IMR-90 (cell line): ENCODE measurements around the gene TBPL1. TPM values are rescaled to one million over a fixed set of nuclear protein-coding genes. Genes with fewer than 3 reads are reported as not detected.
A peak's percentile ranks its signal among the peaks of the same experiment; 100 is the strongest.

ENCODE experiments used
- ATAC-seq: fragments of 200-7000 bp; cut with Tn5 transposase; 2 replicates; pipeline ENCODE4 v1.9.1; 2020; ENCODE audit warnings: low read depth, mild to moderate bottlenecking, moderate library complexity
- BruUV-seq: library from RNA; stranded (reverse); fragments of 400-500 nt; replicated peaks from 2 replicates; lab custom pipeline; 2021; lab: Mats Ljungman, UMichigan
- CTCF ChIA-PET: fragments of 300-600 bp; formaldehyde crosslinking; extraction: SDS; loops from one replicate; lab custom pipeline; 2021; ENCODE audit warnings: antibody characterized with exemption; lab: Yijun Ruan, JAX
- POLR2A ChIA-PET: fragments of 300-600 bp; sonication (Branson Sonifier 250); formaldehyde crosslinking; loops from one replicate; lab custom pipeline; 2022; ENCODE audit warnings: antibody characterized with exemption; ENCODE audit not compliant: unreplicated experiment; lab: Charles Lee
- DNase-seq: peaks from one replicate; pipeline ENCODE4 v3.0.0; 2013
- H2AFZ ChIP-seq: replicated peaks from 2 replicates; pipeline ENCODE3; 2013; ENCODE audit warnings: low read length, mild to moderate bottlenecking; ENCODE audit not compliant: poor library complexity
- H2AK5ac ChIP-seq: 2 replicates; pipeline ENCODE4 v1.6.1; 2013; ENCODE audit warnings: low read depth, low read length, inconsistent platforms
- H2AK9ac ChIP-seq: replicated peaks from 2 replicates; pipeline ENCODE3; 2013; ENCODE audit warnings: mild to moderate bottlenecking, low read depth, low read length, moderate library complexity; ENCODE audit not compliant: poor library complexity
- H2BK120ac ChIP-seq: 2 replicates; pipeline ENCODE4 v1.6.1; 2013; ENCODE audit warnings: low read depth, low read length, inconsistent platforms
- H2BK15ac ChIP-seq: 3 replicates; pipeline ENCODE4 v1.6.1; 2013; ENCODE audit warnings: low read depth, low read length, inconsistent platforms
- H2BK20ac ChIP-seq: 2 replicates; pipeline ENCODE4 v1.6.1; 2013; ENCODE audit warnings: low read depth, mild to moderate bottlenecking, inconsistent platforms, low read length, moderate library complexity
- H2BK5ac ChIP-seq: 2 replicates; pipeline ENCODE4 v1.6.1; 2013; ENCODE audit warnings: mild to moderate bottlenecking, low read depth, low read length, inconsistent platforms; ENCODE audit not compliant: poor library complexity, severe bottlenecking
- H3K14ac ChIP-seq: replicated peaks from 2 replicates; pipeline ENCODE4 v1.6.1; 2013; ENCODE audit warnings: low read depth, low read length, inconsistent platforms
- H3K18ac ChIP-seq: 2 replicates; pipeline ENCODE4 v1.6.1; 2013; ENCODE audit warnings: low read depth, low read length, control low read depth
- H3K23ac ChIP-seq: 2 replicates; pipeline ENCODE4 v1.6.1; 2013; ENCODE audit warnings: low read depth, low read length, inconsistent platforms
- H3K27ac ChIP-seq: 2 replicates; pipeline ENCODE4 v1.5.1; 2013; ENCODE audit warnings: mild to moderate bottlenecking, control low read depth, low read length; ENCODE audit not compliant: insufficient read depth
- H3K27me3 ChIP-seq: 2 replicates; pipeline ENCODE4 v1.6.1; 2013; ENCODE audit warnings: low read length; ENCODE audit not compliant: control insufficient read depth, insufficient read depth
- H3K36me3 ChIP-seq: 2 replicates; pipeline ENCODE4 v1.6.1; 2013; ENCODE audit warnings: low read length, mixed read lengths; ENCODE audit not compliant: control insufficient read depth, insufficient read depth
- H3K4ac ChIP-seq: 2 replicates; pipeline ENCODE4 v1.6.1; 2013; ENCODE audit warnings: low read depth, low read length, inconsistent platforms
- H3K4me1 ChIP-seq: 2 replicates; pipeline ENCODE4 v1.6.1; 2013; ENCODE audit warnings: low read length, mixed read lengths; ENCODE audit not compliant: control insufficient read depth, insufficient read depth
- H3K4me2 ChIP-seq: 2 replicates; pipeline ENCODE4 v1.6.1; 2013; ENCODE audit warnings: low read depth, mild to moderate bottlenecking, control low read depth, low read length, moderate library complexity
- H3K4me3 ChIP-seq: 2 replicates; pipeline ENCODE4 v1.5.1; 2013; ENCODE audit warnings: low read depth, mild to moderate bottlenecking, control low read depth, low read length, moderate library complexity; ENCODE audit not compliant: insufficient read depth
- H3K56ac ChIP-seq: 2 replicates; pipeline ENCODE4 v1.6.1; 2013; ENCODE audit warnings: low read length, inconsistent platforms; ENCODE audit not compliant: insufficient read depth; ENCODE audit errors: extremely low read depth
- H3K79me1 ChIP-seq, 2 experiments: 2 replicates each; pipeline ENCODE4 v1.6.1; 2013; ENCODE audit warnings: low read length in 2 of 2, inconsistent platforms in 1 of 2, low read depth in 1 of 2
- H3K9ac ChIP-seq: 2 replicates; pipeline ENCODE4 v1.6.1; 2013; ENCODE audit warnings: low read depth, low read length, control low read depth
- H3K9me1 ChIP-seq: 2 replicates; pipeline ENCODE4 v1.6.1; 2013; ENCODE audit warnings: low read length, inconsistent platforms; ENCODE audit not compliant: insufficient read depth
- H3K9me3 ChIP-seq: 2 replicates; pipeline ENCODE4 v1.6.1; 2013; ENCODE audit warnings: low read length; ENCODE audit not compliant: control insufficient read depth, insufficient read depth
- H4K20me1 ChIP-seq: 2 replicates; pipeline ENCODE4 v1.6.1; 2013; ENCODE audit warnings: low read length, inconsistent platforms; ENCODE audit not compliant: insufficient read depth
- H4K5ac ChIP-seq: 2 replicates; pipeline ENCODE4 v1.6.1; 2013; ENCODE audit warnings: mild to moderate bottlenecking, low read depth, low read length, control low read depth
- H4K8ac ChIP-seq, 2 experiments: 2 replicates each; pipeline ENCODE4 v1.6.1; 2013; ENCODE audit warnings: low read depth in 2 of 2, low read length in 2 of 2, control low read depth in 1 of 2, inconsistent platforms in 1 of 2
- H4K91ac ChIP-seq: 2 replicates; pipeline ENCODE4 v1.6.1; 2013; ENCODE audit warnings: low read depth, low read length, inconsistent platforms; ENCODE audit not compliant: insufficient read depth
- CEBPB ChIP-seq: IDR thresholded peaks from 2 replicates; pipeline ENCODE4 v1.6.1; 2012; ENCODE audit warnings: low read depth, low read length, improper control_type of control experiment
- NFE2L2 ChIP-seq: fragments of 150-350 bp; IDR thresholded peaks from 2 replicates; pipeline ENCODE4 v1.6.1; 2016; ENCODE audit warnings: low read depth, mild to moderate bottlenecking, low read length
- WGBS, 2 experiments: methylation state at CpG; one replicate each; pipeline versions ENCODE4 v1.1.5 to v1.1.7; 2013; ENCODE audit warnings: missing lambda C conversion rate in 2 of 2; ENCODE audit not compliant: insufficient read length in 1 of 2; ENCODE audit errors: extremely low coverage in 2 of 2; 5-methylcytosine and 5-hydroxymethylcytosine counted together
- dilution Hi-C: fragments of 300-500 bp; cut with HindIII; formaldehyde crosslinking; loops from one replicate; pipeline ENCODE4 v1.14.3; 2018; ENCODE audit warnings: low sequenced_read_pairs; ENCODE audit not compliant: unreplicated experiment
- in situ Hi-C: fragments of 300-500 bp; cut with MboI; formaldehyde crosslinking; loops from 3 replicates; pipeline ENCODE4 v1.14.3; 2019; ENCODE audit warnings: low sequenced_read_pairs, inconsistent platforms, mixed read lengths
- intact Hi-C: fragments of 100-400 bp; cut with micrococcal nuclease; formaldehyde crosslinking; loops from 2 replicates; pipeline ENCODE4 v1.10.0; 2022
- polyA plus RNA-seq, 3 experiments: library from polyadenylated mRNA; depleted of rRNA; stranded (reverse); fragments of >200 nt; gene quantifications; 2 replicates each; pipeline ENCODE4 v1.2.3, GENCODE V29; 2012; ENCODE audit warnings: low replicate concordance in 1 of 3
- total RNA-seq: library from RNA; depleted of rRNA; stranded (reverse); fragments of >200 nt; gene quantifications from 2 replicates; pipeline ENCODE4 v1.2.3, GENCODE V29; 2012

TBPL1 gene
- total and polyA plus RNA-seq, 2 of the 4 experiments (the other 2 are of a cell fraction), result 25.6 to 32.5 TPM

DNA sequence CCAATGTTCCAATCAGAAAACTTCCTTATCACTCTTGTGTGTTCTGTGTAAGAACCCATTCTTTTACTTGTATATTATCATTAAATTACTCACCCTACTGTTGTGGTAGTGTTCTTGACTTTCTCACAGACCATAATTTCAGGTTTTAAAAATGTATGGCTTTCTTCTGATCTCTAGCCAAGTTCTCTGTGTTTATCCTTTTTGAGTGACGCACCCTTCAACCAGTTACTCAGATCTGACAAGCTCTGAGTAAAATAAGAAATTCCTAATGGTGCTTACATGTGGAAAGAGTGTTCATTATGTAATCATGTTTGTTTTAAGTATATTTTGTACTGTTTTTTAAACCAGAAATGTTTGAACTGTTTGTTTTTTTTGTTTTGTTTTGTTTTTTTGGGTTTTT, 11.0 kb downstream of the TBPL1 start:
- no peak overlapping the region for H2BK20ac ChIP-seq
- no peaks in the 10 kb centered on the region; the same call in 1 of the 2 replicates for H3K9me1 ChIP-seq
- peaks cover 32% of the 10 kb centered on the region; the same call in 1 of the 2 replicates for H4K20me1 ChIP-seq
- peak; percentile 53 for ATAC-seq
- H3K4ac ChIP-seq, result no peak overlapping the region
- WGBS, 2 experiments, result no CpG with 5 or more reads among the region's 1 CpG
- no TSS peak for BruUV-seq
- in situ Hi-C loops, result no loop called here
- no peak overlapping the region for H2AFZ ChIP-seq
- H3K9ac ChIP-seq, result no peak overlapping the region
- ChIA-PET CTCF (interaction anchor here (0.8 to 2.8 kb wide), 3 partner anchors 9 to 133 kb away, joined by 4 to 8 read pairs (median 5); no protein-coding TSS in a partner anchor), POLR2A (no interaction called here)
- no peak overlapping the region for H4K5ac ChIP-seq
- no peak overlapping the region for H3K23ac ChIP-seq
- no peak overlapping the region for H2AK5ac ChIP-seq
- TF ChIP-seq NFE2L2, result no peak
- TF ChIP-seq CEBPB, result peak; percentile 25; the same call in 1 of the 2 replicates
- H3K79me1 ChIP-seq, result peaks cover 38 to 72% of the 10 kb centered on the region in 2 experiments
- no peaks in the 10 kb centered on the region for H3K27me3 ChIP-seq
- DNase-seq, result peak; percentile 97
- no peak overlapping the region for H3K4me2 ChIP-seq
- intact Hi-C loops, result no loop called here
- no peak overlapping the region for H2BK120ac ChIP-seq
- H2BK15ac ChIP-seq, result no peak overlapping the region
- H3K9me3 ChIP-seq, result no peaks in the 10 kb centered on the region
- H4K8ac ChIP-seq, result no peak overlapping the region
- H4K91ac ChIP-seq, result no peak overlapping the region
- H3K4me3 ChIP-seq, result no peak overlapping the region
- H3K4me1 ChIP-seq, result peaks cover 6% of the 10 kb centered on the region
- H3K18ac ChIP-seq, result no peak overlapping the region
- no peak overlapping the region for H3K27ac ChIP-seq
- H3K36me3 ChIP-seq, result no peaks in the 10 kb centered on the region
- H3K56ac ChIP-seq, result no peak overlapping the region
- no peak overlapping the region for H2BK5ac ChIP-seq
- dilution Hi-C loops, result no loop called here
- no peak overlapping the region for H2AK9ac ChIP-seq
- H3K14ac ChIP-seq, result no peak overlapping the region
